MM.1S (cell line): ENCODE results near the gene MMAB.

Experiments used
- DNase-seq: peaks from one replicate; pipeline ENCODE4 v3.0.0-alpha.2; 2015
- H2AFZ ChIP-seq: fragments of 300-600 bp; sonication (generic); 2 replicates; pipeline ENCODE4 v1.6.0; 2016; ENCODE audit warnings: antibody characterized with exemption, low read length
- H3F3A ChIP-seq: fragments of 300-600 bp; sonication (generic); 2 replicates; pipeline ENCODE4 v1.6.1; 2016; ENCODE audit warnings: mild to moderate bottlenecking, antibody characterized with exemption, low read length, moderate library complexity, mixed read lengths; ENCODE audit not compliant: insufficient read depth
- H3K27ac ChIP-seq: fragments of 300-600 bp; sonication (generic); 2 replicates; pipeline ENCODE4 v1.5.1; 2016; ENCODE audit warnings: mild to moderate bottlenecking, low read length
- H3K27me3 ChIP-seq: fragments of 300-600 bp; sonication (generic); replicated peaks from 2 replicates; pipeline ENCODE4 v1.6.0; 2016; ENCODE audit warnings: low read length; ENCODE audit not compliant: insufficient read depth
- H3K36me3 ChIP-seq: fragments of 300-600 bp; sonication (generic); replicated peaks from 2 replicates; pipeline ENCODE4 v1.6.1; 2016; ENCODE audit warnings: mild to moderate bottlenecking, low read length, mixed read lengths; ENCODE audit not compliant: insufficient read depth
- H3K4me1 ChIP-seq: fragments of 300-600 bp; sonication (generic); 2 replicates; pipeline ENCODE4 v1.6.1; 2016; ENCODE audit warnings: low read length, mixed read lengths
- H3K4me2 ChIP-seq: fragments of 300-600 bp; sonication (generic); 2 replicates; pipeline ENCODE4 v1.6.0; 2016; ENCODE audit warnings: low read depth, low read length
- H3K4me3 ChIP-seq: fragments of 300-600 bp; sonication (generic); 2 replicates; pipeline ENCODE4 v1.5.1; 2016; ENCODE audit warnings: low read length, mixed read lengths
- H3K79me2 ChIP-seq: fragments of 300-600 bp; sonication (generic); 2 replicates; pipeline ENCODE4 v1.6.1; 2016; ENCODE audit warnings: mixed run types, low read length, mixed read lengths
- H3K9ac ChIP-seq: fragments of 300-600 bp; sonication (generic); 2 replicates; pipeline ENCODE4 v1.6.1; 2016; ENCODE audit warnings: low read length, mixed read lengths
- H3K9me2 ChIP-seq: fragments of 300-600 bp; sonication (generic); replicated peaks from 2 replicates; pipeline ENCODE4 v1.6.1; 2016; ENCODE audit warnings: mild to moderate bottlenecking, low read length, mixed read lengths; ENCODE audit not compliant: insufficient read depth
- H3K9me3 ChIP-seq: fragments of 300-600 bp; sonication (generic); replicated peaks from 2 replicates; pipeline ENCODE4 v1.6.1; 2016; ENCODE audit warnings: mild to moderate bottlenecking, low read length, mixed read lengths; ENCODE audit not compliant: insufficient read depth
- H4K20me1 ChIP-seq: fragments of 300-600 bp; sonication (generic); 2 replicates; pipeline ENCODE4 v1.6.1; 2016; ENCODE audit warnings: mild to moderate bottlenecking, low read length, moderate library complexity, mixed read lengths; ENCODE audit not compliant: insufficient read depth
- CTCF ChIP-seq: fragments of 300-600 bp; sonication (generic); IDR thresholded peaks from 2 replicates; pipeline ENCODE4 v1.5.1; 2016; ENCODE audit warnings: antibody characterized with exemption, low read length, mixed read lengths
- EZH2 ChIP-seq: fragments of 300-600 bp; sonication (generic); optimal IDR thresholded peaks from 2 replicates; pipeline ENCODE3; 2017; ENCODE audit warnings: low read depth, mild to moderate bottlenecking, antibody characterized with exemption, low read length, mixed read lengths
- EZH2phosphoT487 ChIP-seq: fragments of 300-600 bp; sonication (generic); IDR thresholded peaks from 2 replicates; pipeline ENCODE4 v1.6.1; 2018; ENCODE audit warnings: antibody characterized with exemption, low read length

MMAB gene

DNA sequence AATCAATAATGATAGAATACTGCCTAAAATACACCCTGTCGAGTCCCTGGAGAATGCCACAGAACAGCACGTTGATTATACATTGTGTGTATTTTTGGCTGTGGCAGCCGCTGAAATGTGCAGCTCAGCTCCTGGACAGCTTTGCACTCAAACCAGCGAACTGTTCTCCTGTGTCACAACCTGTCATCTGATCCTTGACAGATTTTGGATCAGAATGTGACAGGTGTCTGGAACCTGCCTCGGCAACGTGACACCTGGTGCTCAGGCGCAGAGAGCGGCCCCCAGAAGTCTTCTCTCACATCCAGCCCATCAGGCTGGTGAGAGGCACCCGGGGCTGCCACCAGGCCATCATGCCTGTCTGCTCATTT lies 19.6 kb upstream of the MMAB start:
- no peaks in the 10 kb centered on the region for H3K36me3 ChIP-seq
- no peak overlapping the region for H3K4me3 ChIP-seq
- H3K79me2 ChIP-seq = no peaks in the 10 kb centered on the region
- H3K27me3 ChIP-seq = no peaks in the 10 kb centered on the region
- H3K9me2 ChIP-seq = no peaks in the 10 kb centered on the region
- H2AFZ ChIP-seq = no peak overlapping the region
- no peak overlapping the region for H3K9ac ChIP-seq
- DNase-seq = no peak
- H3K4me1 ChIP-seq = no peaks in the 10 kb centered on the region
- no peak overlapping the region for H3K4me2 ChIP-seq
- no peak overlapping the region for H3K27ac ChIP-seq
- H3F3A ChIP-seq = no peaks in the 10 kb centered on the region
- no peaks in the 10 kb centered on the region for H3K9me3 ChIP-seq
- no peaks in the 10 kb centered on the region for H4K20me1 ChIP-seq
- TF ChIP-seq EZH2 (no peak), EZH2phosphoT487 (no peak), CTCF (no peak)

DNA sequence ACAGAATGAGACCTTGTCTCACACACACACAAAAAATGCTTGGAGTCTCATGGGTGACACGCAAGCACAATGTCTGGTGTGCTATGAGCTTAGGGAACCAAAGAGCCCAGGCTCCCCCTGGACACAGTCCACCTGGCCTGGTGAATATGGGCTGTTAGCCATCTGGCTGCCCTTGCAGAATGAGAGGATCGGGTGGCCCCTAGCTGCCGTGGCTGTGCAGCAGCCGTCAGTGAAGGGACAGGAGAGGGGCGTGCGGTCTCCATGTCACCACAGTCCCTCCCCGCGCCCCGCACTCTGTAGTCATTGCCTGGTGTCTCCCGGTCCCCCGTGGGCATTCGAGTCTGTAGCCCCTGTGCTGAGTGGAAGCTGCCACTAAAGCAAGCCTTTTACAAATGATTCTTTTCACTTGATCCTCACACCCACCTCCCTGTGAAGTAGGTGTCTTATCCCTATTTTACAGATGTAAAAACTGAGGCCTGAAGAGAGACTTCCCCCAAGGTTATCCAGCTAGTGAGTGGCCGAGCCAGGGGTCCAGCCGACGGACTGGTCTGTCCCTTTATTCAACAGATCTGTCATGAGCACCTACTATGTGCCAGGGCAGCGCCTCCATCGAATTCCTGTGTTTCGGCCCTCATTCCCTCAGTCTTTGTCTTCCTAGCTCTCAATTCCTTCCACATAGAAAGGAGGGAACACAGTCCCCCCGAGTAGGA lies 19.0 kb upstream of the MMAB start:
- no peak for DNase-seq
- no peaks in the 10 kb centered on the region for H3F3A ChIP-seq
- no peak overlapping the region for H3K4me2 ChIP-seq
- no peak overlapping the region for H3K27ac ChIP-seq
- no peaks in the 10 kb centered on the region for H3K27me3 ChIP-seq
- H4K20me1 ChIP-seq = no peaks in the 10 kb centered on the region
- H3K9me3 ChIP-seq = no peaks in the 10 kb centered on the region
- no peaks in the 10 kb centered on the region for H3K9me2 ChIP-seq
- no peaks in the 10 kb centered on the region for H3K79me2 ChIP-seq
- no peak overlapping the region for H3K9ac ChIP-seq
- no peaks in the 10 kb centered on the region for H3K36me3 ChIP-seq
- no peak overlapping the region for H3K4me3 ChIP-seq
- TF ChIP-seq EZH2 (no peak), EZH2phosphoT487 (no peak), CTCF (no peak)
- H3K4me1 ChIP-seq = no peaks in the 10 kb centered on the region
- no peak overlapping the region for H2AFZ ChIP-seq

DNA sequence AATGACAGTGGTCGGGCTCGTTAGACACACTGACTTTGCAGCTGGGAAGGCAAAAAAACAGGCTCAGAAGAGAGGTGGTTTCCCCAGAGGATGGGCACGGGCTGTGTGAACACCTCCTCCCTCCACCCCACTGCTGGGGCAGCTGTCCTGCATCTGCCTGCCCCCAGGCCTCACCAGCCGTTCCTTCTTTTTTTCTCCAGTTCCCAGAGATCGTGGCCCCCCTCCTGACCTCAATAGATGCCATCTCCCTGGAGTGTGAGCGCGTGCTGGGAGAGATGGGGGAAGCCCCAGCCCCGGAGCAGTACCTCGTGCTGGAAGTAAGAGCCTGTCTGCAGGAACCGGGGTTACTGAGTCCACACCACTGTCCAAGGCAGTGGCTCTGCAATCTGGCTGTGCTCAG lies 17.7 kb upstream of the MMAB start:
- Histone ChIP-seq H3K79me2 (no peaks in the 10 kb centered on the region), H3K4me3 (no peak overlapping the region), H3K9me3 (no peaks in the 10 kb centered on the region), H4K20me1 (no peaks in the 10 kb centered on the region), H3K9me2 (no peaks in the 10 kb centered on the region), H3K4me1 (no peaks in the 10 kb centered on the region), H2AFZ (no peak overlapping the region), H3K27me3 (no peaks in the 10 kb centered on the region), H3K9ac (no peak overlapping the region), H3K36me3 (no peaks in the 10 kb centered on the region), H3K27ac (no peak overlapping the region), H3F3A (no peaks in the 10 kb centered on the region), H3K4me2 (no peak overlapping the region)
- TF ChIP-seq EZH2 (no peak), EZH2phosphoT487 (no peak), CTCF (no peak)
- no peak for DNase-seq
